Testis (tissue), 3 donors: ENCODE results near the gene NAT14. TPM values are rescaled to one million over a fixed set of nuclear protein-coding genes. Genes with fewer than 3 reads are reported as not detected.

Source experiments
- DNase-seq: peaks from one replicate; pipeline ENCODE4 v3.0.0-alpha.2; 2019
- H3K27ac ChIP-seq, 2 donors: fragments of 200-600 bp; sonication (generic); one replicate each; pipeline ENCODE4 v1.5.1; 2019
- H3K27me3 ChIP-seq: fragments of 200-600 bp; sonication (generic); one replicate; pipeline ENCODE4 v1.5.1; 2019
- H3K36me3 ChIP-seq: fragments of 200-600 bp; sonication (generic); one replicate; pipeline ENCODE4 v1.5.1; 2017; ENCODE audit warnings: low read depth; ENCODE audit errors: missing control alignments
- H3K4me1 ChIP-seq: fragments of 200-600 bp; sonication (generic); one replicate; pipeline ENCODE4 v1.5.1; 2019
- H3K4me3 ChIP-seq, 2 donors: fragments of 200-600 bp; sonication (generic); one replicate each; pipeline ENCODE4 v1.5.1; 2017 to 2019
- H3K9me3 ChIP-seq: fragments of 200-600 bp; sonication (generic); one replicate; pipeline ENCODE4 v1.5.1; 2017
- POLR2A ChIP-seq: fragments of 450-650 bp; IDR thresholded peaks from one replicate; pipeline ENCODE4 v1.6.1; 2017; ENCODE audit warnings: antibody characterized with exemption, mild to moderate bottlenecking, moderate library complexity
- WGBS, 2 donors: methylation state at CpG; one replicate each; pipeline ENCODE4 v1.1.5; 2018; 5-methylcytosine and 5-hydroxymethylcytosine counted together
- intact Hi-C: fragments of 100-400 bp; cut with DNase I; formaldehyde crosslinking; loops from one replicate; pipeline ENCODE4 v1.15.1; 2023; ENCODE audit warnings: low total_unique reads
- polyA plus RNA-seq: library from polyadenylated mRNA; stranded (reverse); fragments of 350-450 nt; fragmentation: Illumina TruSeq; extraction: RNeasy Lipid Tissue Mini Kit (QIAGEN cat#74804); gene quantifications from one replicate; pipeline ENCODE4 v1.2.3, GENCODE V29; 2014; ENCODE audit warnings: low read depth, low replicate concordance; ENCODE audit not compliant: insufficient read depth
- total RNA-seq, 2 donors: library from RNA; depleted of rRNA; stranded (reverse); fragments of >200 nt; gene quantifications; one replicate each; pipeline ENCODE4 v1.2.3, GENCODE V29; 2016
- TF ChIP-seq, protein P1 (sequence below), 3 experiments: fragments of 450-650 bp in 2 of 3; fragments of 200-600 bp in 1 of 3; sonication (generic) in 1 of 3; IDR thresholded peaks; one replicate each; pipeline ENCODE4 v1.5.1; 2016 to 2019; ENCODE audit warnings: antibody characterized with exemption in 3 of 3, mild to moderate bottlenecking in 2 of 3, moderate library complexity in 1 of 3

NAT14 gene
- total and polyA plus RNA-seq, 3 donors from 2014 or later: 12.0 to 17.3 (median 16.0) TPM

DNA sequence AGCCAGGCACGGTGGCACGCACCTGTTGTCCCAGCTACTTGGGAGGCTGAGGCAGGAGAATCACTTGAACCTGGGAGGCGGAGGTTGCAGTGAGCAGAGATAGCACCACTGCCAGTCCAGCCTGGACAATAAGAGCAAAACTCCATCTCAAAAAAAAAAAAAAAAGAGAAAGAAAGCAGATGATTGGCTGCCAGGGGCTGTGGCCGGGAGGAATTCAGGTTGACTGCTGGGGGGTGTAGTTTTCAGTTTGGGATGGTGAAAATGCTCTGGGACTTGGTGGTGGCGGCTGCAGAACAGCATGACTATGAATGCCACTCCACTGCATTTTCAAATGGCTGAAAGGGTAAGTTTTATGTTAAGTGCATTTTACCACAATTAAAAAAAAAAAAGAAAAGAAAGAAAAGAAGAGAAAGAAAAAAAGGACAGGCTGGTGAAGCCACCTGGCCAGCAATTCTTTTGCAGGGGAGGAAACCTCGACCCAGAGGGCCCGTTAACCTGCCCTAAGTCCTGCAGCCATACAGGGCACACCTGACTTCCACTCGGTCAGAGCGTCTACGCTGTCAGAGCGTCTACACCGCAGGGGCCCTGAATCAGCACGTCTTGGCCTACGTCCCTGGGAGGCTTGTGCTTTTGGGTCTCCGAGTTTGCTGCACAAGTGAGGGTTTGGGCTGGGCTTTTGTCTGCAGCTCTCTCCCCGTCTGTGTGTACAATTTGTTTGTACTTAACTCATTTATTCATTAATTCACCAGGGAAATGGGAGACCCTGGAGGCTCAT lies 27.1 kb upstream of the NAT14 start:
- TF ChIP-seq POLR2A: no peak
- TF ChIP-seq, protein P1, sequence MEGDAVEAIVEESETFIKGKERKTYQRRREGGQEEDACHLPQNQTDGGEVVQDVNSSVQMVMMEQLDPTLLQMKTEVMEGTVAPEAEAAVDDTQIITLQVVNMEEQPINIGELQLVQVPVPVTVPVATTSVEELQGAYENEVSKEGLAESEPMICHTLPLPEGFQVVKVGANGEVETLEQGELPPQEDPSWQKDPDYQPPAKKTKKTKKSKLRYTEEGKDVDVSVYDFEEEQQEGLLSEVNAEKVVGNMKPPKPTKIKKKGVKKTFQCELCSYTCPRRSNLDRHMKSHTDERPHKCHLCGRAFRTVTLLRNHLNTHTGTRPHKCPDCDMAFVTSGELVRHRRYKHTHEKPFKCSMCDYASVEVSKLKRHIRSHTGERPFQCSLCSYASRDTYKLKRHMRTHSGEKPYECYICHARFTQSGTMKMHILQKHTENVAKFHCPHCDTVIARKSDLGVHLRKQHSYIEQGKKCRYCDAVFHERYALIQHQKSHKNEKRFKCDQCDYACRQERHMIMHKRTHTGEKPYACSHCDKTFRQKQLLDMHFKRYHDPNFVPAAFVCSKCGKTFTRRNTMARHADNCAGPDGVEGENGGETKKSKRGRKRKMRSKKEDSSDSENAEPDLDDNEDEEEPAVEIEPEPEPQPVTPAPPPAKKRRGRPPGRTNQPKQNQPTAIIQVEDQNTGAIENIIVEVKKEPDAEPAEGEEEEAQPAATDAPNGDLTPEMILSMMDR (IDR thresholded peaks at IDR 0.05): no peak
- no peak for DNase-seq
- intact Hi-C loops: no loop called here
- H3K27ac ChIP-seq: peak overlapping the region in 1 of 2 donors; percentile 95
- no peaks in the 10 kb centered on the region for H3K27me3 ChIP-seq
- 82 to 85% methylated on average over 16 of the region's 16 CpGs for WGBS, 2 donors
- no peaks in the 10 kb centered on the region for H3K36me3 ChIP-seq
- no peaks in the 10 kb centered on the region for H3K9me3 ChIP-seq
- H3K4me3 ChIP-seq: no peak overlapping the region
- peaks cover 39% of the 10 kb centered on the region for H3K4me1 ChIP-seq

DNA sequence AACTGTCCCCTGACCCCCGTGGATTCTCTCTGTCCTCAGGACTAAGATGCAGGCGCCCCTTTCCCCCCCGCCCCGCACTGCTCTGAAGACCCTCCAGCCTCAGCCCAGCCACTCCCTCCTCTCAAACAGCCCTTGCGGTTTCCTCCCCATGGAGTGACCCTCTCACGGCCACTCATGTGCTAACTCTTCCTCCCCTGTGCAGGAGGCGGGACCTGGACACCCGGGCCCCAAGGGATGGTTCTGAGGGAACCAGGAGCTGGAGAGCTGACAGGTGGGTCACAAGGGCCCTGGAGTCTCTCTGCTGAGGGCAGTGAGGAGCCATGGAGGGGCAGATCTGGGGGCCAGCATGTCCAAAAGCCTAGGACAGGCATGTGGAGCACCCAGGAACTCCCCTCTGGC lies 25.4 kb upstream of the NAT14 start:
- no peak for TF ChIP-seq POLR2A
- TF ChIP-seq, protein P1 (IDR thresholded peaks at IDR 0.05): no peak
- intact Hi-C loops: no loop called here
- Histone ChIP-seq H3K27me3 (no peaks in the 10 kb centered on the region), H3K4me3 (no peak overlapping the region), H3K36me3 (no peaks in the 10 kb centered on the region), H3K4me1 (peaks cover 24% of the 10 kb centered on the region), H3K9me3 (no peaks in the 10 kb centered on the region), H3K27ac (peak overlapping the region; percentile 95 to 96)
- WGBS, 2 donors: 52 to 59% methylated on average over 8 of the region's 8 CpGs
- no peak for DNase-seq

DNA sequence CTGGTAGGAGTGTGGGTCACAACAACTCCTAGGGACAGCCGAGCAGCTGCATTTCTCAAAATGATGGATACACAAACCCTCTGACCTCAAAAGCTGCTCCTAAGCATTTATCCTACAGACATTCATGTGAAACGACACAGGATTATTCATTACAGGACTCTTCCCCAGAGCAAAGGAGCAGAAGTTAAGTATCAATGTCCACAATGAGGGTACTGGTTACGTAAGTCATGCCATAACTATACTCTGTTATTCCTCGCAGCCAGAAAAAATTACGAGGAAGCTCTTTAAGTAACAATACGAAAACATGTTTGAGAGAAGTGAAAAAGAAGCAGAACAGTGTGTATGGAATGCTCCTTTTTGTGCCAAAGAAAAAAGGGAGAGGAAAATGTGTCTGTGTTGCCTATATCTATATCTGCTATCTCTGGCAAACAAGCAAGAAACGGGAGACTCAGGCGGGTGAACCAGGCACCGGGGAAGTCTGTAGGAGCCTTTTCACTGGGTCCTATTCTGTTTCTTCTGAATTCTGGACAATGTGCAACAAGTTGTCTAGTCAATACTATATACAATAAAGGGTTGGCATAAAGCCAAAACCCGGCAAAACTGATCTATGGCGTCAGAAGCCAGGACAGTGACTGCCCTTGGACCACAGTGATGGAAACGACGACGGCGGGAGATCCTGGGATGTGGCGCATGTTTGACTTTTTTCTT lies 24.9 kb upstream of the NAT14 start:
- Histone ChIP-seq H3K4me3 (peak overlapping the region in 1 of 2 donors; percentile 77), H3K27ac (peak overlapping the region; percentile 95 to 96), H3K27me3 (no peaks in the 10 kb centered on the region), H3K4me1 (peaks cover 24% of the 10 kb centered on the region), H3K9me3 (no peaks in the 10 kb centered on the region), H3K36me3 (no peaks in the 10 kb centered on the region)
- intact Hi-C loops: no loop called here
- TF ChIP-seq, protein P1 (IDR thresholded peaks at IDR 0.05): no peak
- TF ChIP-seq POLR2A: no peak
- WGBS, 2 donors: 8 to 9% methylated on average over 15 to 16 of the region's 16 CpGs
- DNase-seq: peak; percentile 53

DNA sequence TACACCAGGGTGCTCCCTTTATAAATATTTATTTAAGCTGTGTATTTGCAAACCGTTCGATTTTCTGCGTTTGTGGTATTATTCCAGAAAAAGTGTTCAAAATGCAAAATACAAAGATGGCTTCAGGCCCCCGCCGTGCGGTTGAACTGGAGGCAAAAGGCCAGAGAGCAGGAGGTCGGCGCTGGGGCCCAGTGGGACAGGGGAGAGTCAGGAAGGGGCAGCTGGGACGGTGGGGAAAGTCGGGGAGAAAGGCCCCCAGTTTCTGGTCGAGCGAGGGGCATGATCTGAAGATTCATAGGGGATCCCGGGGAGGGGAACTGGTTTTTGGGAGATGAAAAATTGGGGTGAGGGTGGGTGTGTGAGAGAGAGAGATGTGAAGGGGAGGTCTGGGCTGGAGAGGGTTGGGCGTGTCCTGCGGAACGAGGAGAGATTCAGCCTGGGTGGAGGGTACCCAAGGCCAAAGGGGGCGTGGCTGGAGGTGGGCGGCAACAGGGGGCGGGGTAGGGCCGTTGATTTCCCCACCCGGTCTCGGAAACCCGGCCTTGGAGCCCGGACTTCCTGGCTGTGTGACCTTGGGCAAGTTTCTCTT lies 24.2 kb upstream of the NAT14 start:
- TF ChIP-seq, protein P1 (IDR thresholded peaks at IDR 0.05): no peak
- no peak for TF ChIP-seq POLR2A
- DNase-seq: peak; percentile 95
- H3K36me3 ChIP-seq: no peaks in the 10 kb centered on the region
- WGBS, 2 donors: 1 to 2% methylated on average over 18 to 24 of the region's 24 CpGs
- peaks cover 24% of the 10 kb centered on the region for H3K4me1 ChIP-seq
- H3K27me3 ChIP-seq: no peaks in the 10 kb centered on the region
- H3K27ac ChIP-seq: peak overlapping the region; percentile 95 to 96
- peak overlapping the region; percentile 67 to 77 for H3K4me3 ChIP-seq
- intact Hi-C loops: no loop called here
- H3K9me3 ChIP-seq: no peaks in the 10 kb centered on the region
